Spleen (tissue), 7 donors: ENCODE results near the gene METTL6.

ENCODE experiments used
- POLR2A ChIP-seq, 3 donors: fragments of 450-650 bp; IDR thresholded peaks; one replicate each; pipeline ENCODE4 v1.5.1; 2017; ENCODE audit warnings: antibody characterized with exemption in 3 of 3, mild to moderate bottlenecking in 1 of 3
- POLR2AphosphoS5 ChIP-seq, 3 donors: sonication (generic); formaldehyde crosslinking; IDR thresholded peaks; one replicate each; pipeline ENCODE4 v1.5.1; 2017; ENCODE audit warnings: antibody characterized with exemption in 3 of 3
- TF ChIP-seq, protein P1 (sequence below), 11 experiments: fragments of 200-600 bp in 7 of 11; fragments of 450-650 bp in 4 of 11; sonication (generic) in 4 of 11; IDR thresholded peaks in 8 of 11; conservative IDR thresholded peaks in 3 of 11; 1 replicate in 7 of 11; 2 replicates in 4 of 11; pipeline versions ENCODE4 v1.4.0 to v1.8.0; 2016 to 2021; ENCODE audit warnings: antibody characterized with exemption in 11 of 11, inconsistent platforms in 4 of 11, mild to moderate bottlenecking in 1 of 11
- donor health status: DM: no; HTN: no; CAD: no; lungs with moderate emphysema.
- donor health status: DM: no; HTN: no; CAD: no.
- donor health status: DM: no; HTN: no; CAD: no.

DNA sequence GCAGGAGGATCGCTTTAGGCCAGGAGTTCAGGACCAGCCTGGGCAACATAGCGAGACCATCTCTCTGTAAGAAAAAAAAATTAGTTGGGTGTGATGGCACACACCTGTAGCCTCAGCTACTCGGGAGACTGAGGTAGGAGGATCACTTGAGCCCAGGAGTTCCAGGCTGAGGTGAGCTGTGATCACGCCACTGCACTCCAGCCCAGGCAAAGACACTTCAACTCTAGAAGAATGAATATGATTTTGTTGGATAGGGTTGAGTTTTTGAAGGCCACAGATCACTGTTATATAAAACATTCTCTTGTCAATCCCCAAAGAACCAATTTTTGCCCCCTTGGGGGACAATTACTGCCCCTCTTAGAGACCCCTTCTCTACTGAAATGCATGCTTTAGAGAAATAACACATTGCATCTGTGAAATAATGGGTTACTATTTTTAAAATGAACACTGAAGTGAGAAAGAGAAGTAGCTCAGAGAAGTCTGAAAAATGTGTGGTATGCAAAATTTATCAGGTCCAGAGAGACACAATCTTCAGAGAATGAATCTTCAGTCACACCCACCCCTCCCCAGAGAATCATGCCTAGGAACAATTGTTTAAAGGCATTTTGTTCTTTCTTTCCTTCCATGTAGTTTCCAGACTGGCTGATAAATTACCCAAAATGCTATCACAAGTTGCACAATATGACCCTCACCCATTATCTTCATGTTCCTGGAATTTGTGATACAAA is 42.7 kb downstream of the METTL6 start:
- TF ChIP-seq POLR2A (IDR thresholded peaks at IDR 0.05) (no peak), POLR2AphosphoS5 (IDR thresholded peaks at IDR 0.05) (no peak)
- TF ChIP-seq, protein P1, sequence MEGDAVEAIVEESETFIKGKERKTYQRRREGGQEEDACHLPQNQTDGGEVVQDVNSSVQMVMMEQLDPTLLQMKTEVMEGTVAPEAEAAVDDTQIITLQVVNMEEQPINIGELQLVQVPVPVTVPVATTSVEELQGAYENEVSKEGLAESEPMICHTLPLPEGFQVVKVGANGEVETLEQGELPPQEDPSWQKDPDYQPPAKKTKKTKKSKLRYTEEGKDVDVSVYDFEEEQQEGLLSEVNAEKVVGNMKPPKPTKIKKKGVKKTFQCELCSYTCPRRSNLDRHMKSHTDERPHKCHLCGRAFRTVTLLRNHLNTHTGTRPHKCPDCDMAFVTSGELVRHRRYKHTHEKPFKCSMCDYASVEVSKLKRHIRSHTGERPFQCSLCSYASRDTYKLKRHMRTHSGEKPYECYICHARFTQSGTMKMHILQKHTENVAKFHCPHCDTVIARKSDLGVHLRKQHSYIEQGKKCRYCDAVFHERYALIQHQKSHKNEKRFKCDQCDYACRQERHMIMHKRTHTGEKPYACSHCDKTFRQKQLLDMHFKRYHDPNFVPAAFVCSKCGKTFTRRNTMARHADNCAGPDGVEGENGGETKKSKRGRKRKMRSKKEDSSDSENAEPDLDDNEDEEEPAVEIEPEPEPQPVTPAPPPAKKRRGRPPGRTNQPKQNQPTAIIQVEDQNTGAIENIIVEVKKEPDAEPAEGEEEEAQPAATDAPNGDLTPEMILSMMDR (IDR thresholded peaks at IDR 0.05 in 8 of 11, conservative IDR thresholded peaks at IDR 0.05 in 3 of 11) = no peak
